ENCODE results near the gene HS3ST1.

HS3ST1 gene

GRCh38 chr4:11435557-11435956 lies 6.9 kb upstream of the HS3ST1 start:
- in situ Hi-C loops (cut with MboI; ENCODE audit: low sequenced_read_pairs), result no loop called here

- in situ Hi-C loops (cut with MboI; ENCODE audit: low sequenced_read_pairs), result no loop called here
Observed at GRCh38 chr4:11431111-11431510, 2.4 kb upstream of the HS3ST1 start.

GRCh38 chr4:11430536-11430935 lies 1.8 kb upstream of the HS3ST1 start:
- in situ Hi-C loops (cut with MboI; ENCODE audit: low sequenced_read_pairs), result no loop called here

GRCh38 chr4:11429699-11430045 lies 978 bp upstream of the HS3ST1 start:
- in situ Hi-C loops (cut with MboI; ENCODE audit: low sequenced_read_pairs), result no loop called here

- in situ Hi-C loops (cut with MboI; ENCODE audit: low sequenced_read_pairs), result no loop called here
Observed at GRCh38 chr4:11428899-11429698, 405 bp upstream of the HS3ST1 start.

- in situ Hi-C loops (cut with MboI; ENCODE audit: low sequenced_read_pairs), result no loop called here
Observed at GRCh38 chr4:11427121-11427996, 1.3 kb downstream of the HS3ST1 start.

- in situ Hi-C loops (cut with MboI; ENCODE audit: low sequenced_read_pairs), result no loop called here
Observed at GRCh38 chr4:11426731-11427120, 2.0 kb downstream of the HS3ST1 start.

GRCh38 chr4:11426003-11426402 lies 2.7 kb downstream of the HS3ST1 start:
- in situ Hi-C loops (cut with MboI; ENCODE audit: low sequenced_read_pairs), result no loop called here

- in situ Hi-C loops (cut with MboI; ENCODE audit: low sequenced_read_pairs), result no loop called here
Observed at GRCh38 chr4:11424856-11425255, 3.8 kb downstream of the HS3ST1 start.

GRCh38 chr4:11424000-11424399 lies 4.7 kb downstream of the HS3ST1 start:
- in situ Hi-C loops (cut with MboI; ENCODE audit: low sequenced_read_pairs), result no loop called here

GRCh38 chr4:11423465-11423864 lies 5.2 kb downstream of the HS3ST1 start:
- in situ Hi-C loops (cut with MboI; ENCODE audit: low sequenced_read_pairs), result no loop called here

GRCh38 chr4:11421116-11421515 lies 7.6 kb downstream of the HS3ST1 start:
- in situ Hi-C loops (cut with MboI; ENCODE audit: low sequenced_read_pairs), result no loop called here

- in situ Hi-C loops (cut with MboI; ENCODE audit: low sequenced_read_pairs), result no loop called here
Observed at GRCh38 chr4:11420327-11420726, 8.4 kb downstream of the HS3ST1 start.

- in situ Hi-C loops (cut with MboI; ENCODE audit: low sequenced_read_pairs), result no loop called here
Observed at GRCh38 chr4:11418610-11419009, 10.1 kb downstream of the HS3ST1 start.

GRCh38 chr4:11416767-11417113 lies 12.0 kb downstream of the HS3ST1 start:
- in situ Hi-C loops (cut with MboI; ENCODE audit: low sequenced_read_pairs), result no loop called here

- in situ Hi-C loops (cut with MboI; ENCODE audit: low sequenced_read_pairs), result no loop called here
Observed at GRCh38 chr4:11416071-11416766, 12.5 kb downstream of the HS3ST1 start.

- in situ Hi-C loops (cut with MboI; ENCODE audit: low sequenced_read_pairs), result no loop called here
Observed at GRCh38 chr4:11415409-11416070, 13.2 kb downstream of the HS3ST1 start.

GRCh38 chr4:11412211-11412610 lies 16.5 kb downstream of the HS3ST1 start:
- in situ Hi-C loops (cut with MboI; ENCODE audit: low sequenced_read_pairs), result no loop called here

- in situ Hi-C loops (cut with MboI; ENCODE audit: low sequenced_read_pairs), result no loop called here
Observed at GRCh38 chr4:11409632-11410031, 19.1 kb downstream of the HS3ST1 start.

GRCh38 chr4:11408233-11408967 lies 20.3 kb downstream of the HS3ST1 start:
- in situ Hi-C loops (cut with MboI; ENCODE audit: low sequenced_read_pairs), result no loop called here
